Colonic mucosa (tissue), 4 donors: ENCODE results near the gene CAPN5. TPM values are rescaled to one million over a fixed set of nuclear protein-coding genes. Genes with fewer than 3 reads are reported as not detected.

Experiments used
- DNase-seq: peaks from one replicate; pipeline ENCODE4 v3.0.0-alpha.2; 2020
- H3K27ac ChIP-seq: fragments of 200-600 bp; one replicate; pipeline ENCODE4 v1.8.0; 2021
- H3K27me3 ChIP-seq: fragments of 200-600 bp; one replicate; pipeline ENCODE4 v1.8.0; 2021
- H3K36me3 ChIP-seq: fragments of 200-600 bp; one replicate; pipeline ENCODE4 v1.8.0; 2021
- H3K4me1 ChIP-seq: fragments of 200-600 bp; one replicate; pipeline ENCODE4 v1.8.0; 2021; ENCODE audit warnings: mild to moderate bottlenecking
- H3K4me3 ChIP-seq: fragments of 200-600 bp; one replicate; pipeline ENCODE4 v1.8.0; 2021
- H3K9ac ChIP-seq, 2 donors: one replicate each; pipeline ENCODE4 v1.7.0; 2013; ENCODE audit warnings: control low read depth in 2 of 2, low read depth in 2 of 2, low read length in 2 of 2
- H3K9me3 ChIP-seq: fragments of 200-600 bp; one replicate; pipeline ENCODE4 v1.8.0; 2021
- intact Hi-C: fragments of 100-400 bp; cut with DNase I; formaldehyde crosslinking; loops from one replicate; pipeline ENCODE4 v1.14.1; 2022
- total RNA-seq, 2 donors: library from RNA; stranded (reverse); fragmentation: NEBNext Ultra II Directional in 1 of 2; extraction: Animal tissue kit (Norgen Biotek cat#: 25700) in 1 of 2; gene quantifications; one replicate each; pipeline ENCODE4 v1.2.1, GENCODE V29; 2021
- TF ChIP-seq, protein P1 (sequence below): fragments of 200-600 bp; IDR thresholded peaks from one replicate; pipeline ENCODE4 v1.8.0; 2022; ENCODE audit warnings: antibody characterized with exemption, mild to moderate bottlenecking
- donor health status: healthy.
- donor health status: DM: no; HTN: no; CAD: no.
- donor health status: DM: no; HTN: no; CAD: no.

Gene CAPN5
- total RNA-seq, 2 donors from 2014 or later: 258 to 267 TPM

DNA sequence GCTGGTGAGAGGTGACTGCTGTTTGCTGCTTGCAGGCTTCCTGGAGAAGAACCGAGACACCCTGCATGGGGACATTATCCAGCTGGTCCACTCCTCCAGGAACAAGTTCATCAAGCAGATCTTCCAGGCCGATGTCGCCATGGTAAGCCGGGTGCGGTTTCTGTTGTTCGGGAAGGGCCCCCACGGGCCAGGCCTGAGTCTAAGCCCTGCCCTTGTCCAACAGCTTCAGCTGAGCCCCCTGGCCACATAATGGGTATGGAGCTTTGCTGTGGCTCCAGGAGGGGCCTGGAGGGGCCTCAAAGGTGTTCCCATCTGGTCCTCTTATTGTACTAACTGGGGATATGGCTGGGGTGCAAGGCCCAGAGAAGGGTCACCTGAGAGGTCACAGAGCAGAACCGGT, 99.2 kb downstream of the CAPN5 start:
- Histone ChIP-seq H3K4me1 (no peaks in the 10 kb centered on the region), H3K9ac (no peak overlapping the region), H3K36me3 (no peaks in the 10 kb centered on the region), H3K27me3 (no peaks in the 10 kb centered on the region), H3K27ac (no peak overlapping the region), H3K4me3 (no peak overlapping the region), H3K9me3 (no peaks in the 10 kb centered on the region)
- intact Hi-C loops: no loop called here
- TF ChIP-seq, protein P1, sequence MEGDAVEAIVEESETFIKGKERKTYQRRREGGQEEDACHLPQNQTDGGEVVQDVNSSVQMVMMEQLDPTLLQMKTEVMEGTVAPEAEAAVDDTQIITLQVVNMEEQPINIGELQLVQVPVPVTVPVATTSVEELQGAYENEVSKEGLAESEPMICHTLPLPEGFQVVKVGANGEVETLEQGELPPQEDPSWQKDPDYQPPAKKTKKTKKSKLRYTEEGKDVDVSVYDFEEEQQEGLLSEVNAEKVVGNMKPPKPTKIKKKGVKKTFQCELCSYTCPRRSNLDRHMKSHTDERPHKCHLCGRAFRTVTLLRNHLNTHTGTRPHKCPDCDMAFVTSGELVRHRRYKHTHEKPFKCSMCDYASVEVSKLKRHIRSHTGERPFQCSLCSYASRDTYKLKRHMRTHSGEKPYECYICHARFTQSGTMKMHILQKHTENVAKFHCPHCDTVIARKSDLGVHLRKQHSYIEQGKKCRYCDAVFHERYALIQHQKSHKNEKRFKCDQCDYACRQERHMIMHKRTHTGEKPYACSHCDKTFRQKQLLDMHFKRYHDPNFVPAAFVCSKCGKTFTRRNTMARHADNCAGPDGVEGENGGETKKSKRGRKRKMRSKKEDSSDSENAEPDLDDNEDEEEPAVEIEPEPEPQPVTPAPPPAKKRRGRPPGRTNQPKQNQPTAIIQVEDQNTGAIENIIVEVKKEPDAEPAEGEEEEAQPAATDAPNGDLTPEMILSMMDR: no peak
- DNase-seq: no peak

DNA sequence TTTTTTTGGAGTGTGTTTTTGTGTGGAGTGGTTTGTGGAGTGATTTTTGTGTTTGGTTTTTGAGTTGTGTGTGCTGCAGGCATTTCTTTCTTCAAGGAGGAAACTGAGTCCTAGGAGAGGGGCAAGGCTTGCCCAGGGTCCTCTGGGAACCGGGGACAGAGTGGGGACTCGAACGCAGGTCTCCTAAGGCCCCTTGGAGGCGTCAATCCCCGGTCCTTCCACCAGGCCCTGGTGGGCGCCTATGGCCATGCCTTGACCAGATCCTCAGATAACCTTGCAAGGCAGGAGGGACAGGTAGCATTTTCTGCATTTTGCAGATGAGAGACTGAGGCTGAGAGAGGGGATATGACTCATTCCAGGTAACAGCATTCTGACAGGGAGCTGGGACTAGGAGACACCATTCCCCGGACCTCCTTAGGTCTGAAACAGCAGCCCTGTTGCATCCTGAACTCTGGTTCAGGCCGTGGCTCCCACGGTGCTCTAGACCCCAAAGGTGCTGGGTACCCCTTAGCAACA, 100.4 kb downstream of the CAPN5 start:
- no peaks in the 10 kb centered on the region for H3K27me3 ChIP-seq
- no peak for DNase-seq
- no peak overlapping the region for H3K4me3 ChIP-seq
- no peaks in the 10 kb centered on the region for H3K4me1 ChIP-seq
- intact Hi-C loops: no loop called here
- no peaks in the 10 kb centered on the region for H3K9me3 ChIP-seq
- TF ChIP-seq, protein P1: no peak
- H3K27ac ChIP-seq: no peak overlapping the region
- H3K36me3 ChIP-seq: no peaks in the 10 kb centered on the region
- H3K9ac ChIP-seq: no peak overlapping the region

DNA sequence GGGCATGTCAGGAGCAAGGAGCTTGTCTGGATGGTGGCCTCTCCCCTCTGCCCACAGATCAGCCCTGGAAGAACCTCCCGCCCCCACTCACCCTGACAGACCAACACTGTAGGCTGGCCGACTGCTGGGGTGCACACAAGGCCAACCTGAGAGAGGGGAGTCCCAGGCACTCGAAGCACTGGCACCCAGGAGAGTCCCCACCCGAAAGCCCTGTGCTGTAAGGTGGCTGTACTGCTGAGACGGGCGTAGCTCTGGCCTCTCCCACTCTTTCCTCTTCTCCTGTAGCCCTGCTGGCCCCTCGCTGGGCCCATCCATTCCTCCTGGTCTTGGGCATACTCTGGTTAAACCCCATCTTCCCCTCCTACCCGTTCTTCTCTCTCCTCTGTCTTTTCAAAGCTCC, 101.0 kb downstream of the CAPN5 start:
- TF ChIP-seq, protein P1: no peak
- H3K4me1 ChIP-seq: no peaks in the 10 kb centered on the region
- no peak for DNase-seq
- no peaks in the 10 kb centered on the region for H3K27me3 ChIP-seq
- H3K27ac ChIP-seq: no peak overlapping the region
- H3K9ac ChIP-seq: no peak overlapping the region
- no peak overlapping the region for H3K4me3 ChIP-seq
- H3K9me3 ChIP-seq: no peaks in the 10 kb centered on the region
- intact Hi-C loops: no loop called here
- H3K36me3 ChIP-seq: no peaks in the 10 kb centered on the region

DNA sequence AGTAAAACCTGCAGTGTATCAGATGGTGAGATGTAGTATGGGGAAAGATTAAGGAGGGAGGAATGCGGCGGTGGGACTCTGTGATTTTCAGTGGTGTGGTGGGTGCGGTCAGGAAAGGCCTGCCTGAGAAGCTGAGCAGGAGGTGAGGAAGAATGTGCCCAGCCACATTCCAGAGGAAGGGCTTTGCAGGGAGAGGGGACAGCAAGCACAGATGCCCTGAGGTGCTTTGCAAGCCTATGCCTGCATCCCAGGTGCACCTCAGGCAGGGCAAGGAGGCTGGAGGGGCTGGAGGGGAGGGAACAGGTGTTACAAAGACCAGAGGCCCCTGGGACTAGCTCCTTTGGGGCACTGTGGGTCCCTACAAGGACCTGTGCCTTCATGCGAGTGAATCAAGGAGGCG, 103.3 kb downstream of the CAPN5 start:
- DNase-seq: no peak
- H3K9me3 ChIP-seq: no peaks in the 10 kb centered on the region
- TF ChIP-seq, protein P1: no peak
- H3K4me1 ChIP-seq: no peaks in the 10 kb centered on the region
- intact Hi-C loops: no loop called here
- H3K4me3 ChIP-seq: no peak overlapping the region
- H3K27me3 ChIP-seq: no peaks in the 10 kb centered on the region
- H3K9ac ChIP-seq: no peak overlapping the region
- H3K36me3 ChIP-seq: no peaks in the 10 kb centered on the region
- H3K27ac ChIP-seq: no peak overlapping the region

DNA sequence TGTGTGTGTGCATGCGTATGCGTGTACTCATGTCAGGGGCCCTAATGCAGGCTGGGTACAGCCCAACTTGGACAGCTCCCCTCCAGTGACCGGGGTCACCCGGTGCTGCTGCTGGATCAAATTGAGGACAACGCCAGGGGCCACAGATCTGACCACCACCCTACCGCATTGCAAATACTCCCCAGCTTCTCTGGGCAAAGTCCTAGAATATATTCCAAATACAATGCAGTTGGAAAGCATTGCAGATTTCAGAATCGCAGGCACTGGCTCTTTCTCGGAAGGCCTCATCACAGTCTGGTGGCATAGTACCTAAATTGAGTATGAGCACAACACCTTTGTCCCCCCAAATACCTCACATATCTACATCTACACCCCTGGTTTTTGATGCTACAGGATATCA, 104.5 kb downstream of the CAPN5 start:
- TF ChIP-seq, protein P1: no peak
- Histone ChIP-seq H3K36me3 (no peaks in the 10 kb centered on the region), H3K9me3 (no peaks in the 10 kb centered on the region), H3K27ac (no peak overlapping the region), H3K9ac (no peak overlapping the region), H3K4me1 (no peaks in the 10 kb centered on the region), H3K27me3 (no peaks in the 10 kb centered on the region), H3K4me3 (no peak overlapping the region)
- no peak for DNase-seq
- intact Hi-C loops: no loop called here
